OCI-LY1 (cell line): ENCODE results near the gene BHLHA15.

Source experiments
- H2AFZ ChIP-seq: fragments of 200-600 bp; sonication (generic), shearing (Covaris generic); 2 replicates; pipeline ENCODE4 v1.6.0; 2014; ENCODE audit warnings: antibody characterized with exemption, mild to moderate bottlenecking, low read length
- H3F3A ChIP-seq: fragments of 200-600 bp; sonication (generic), shearing (Covaris generic); 2 replicates; pipeline ENCODE4 v1.6.0; 2014; ENCODE audit warnings: mild to moderate bottlenecking, antibody characterized with exemption, low read length, moderate library complexity; ENCODE audit not compliant: insufficient read depth
- H3K27ac ChIP-seq: fragments of 200-600 bp; sonication (generic); 2 replicates; pipeline ENCODE4 v1.5.1; 2014; ENCODE audit warnings: low read length, mixed run types, mild to moderate bottlenecking, low read depth; ENCODE audit not compliant: poor library complexity, severe bottlenecking
- H3K27me3 ChIP-seq: fragments of 200-600 bp; sonication (generic); 2 replicates; pipeline ENCODE4 v1.6.0; 2014; ENCODE audit warnings: antibody characterized with exemption, mild to moderate bottlenecking, low read length, moderate library complexity; ENCODE audit not compliant: insufficient read depth
- H3K36me3 ChIP-seq: fragments of 200-600 bp; sonication (generic); 2 replicates; pipeline ENCODE4 v1.6.1; 2014; ENCODE audit warnings: mild to moderate bottlenecking, antibody characterized with exemption, low read length, moderate library complexity, mixed read lengths; ENCODE audit not compliant: insufficient read depth
- H3K4me1 ChIP-seq: fragments of 200-600 bp; sonication (generic); 2 replicates; pipeline ENCODE4 v1.5.1; 2014; ENCODE audit warnings: mild to moderate bottlenecking, low read length, moderate library complexity; ENCODE audit not compliant: insufficient read depth, severe bottlenecking
- H3K4me2 ChIP-seq: fragments of 200-600 bp; sonication (generic), shearing (Covaris generic); 2 replicates; pipeline ENCODE4 v1.6.1; 2014; ENCODE audit warnings: low read length
- H3K4me3 ChIP-seq: fragments of 200-600 bp; sonication (generic); 2 replicates; pipeline ENCODE4 v1.5.1; 2014; ENCODE audit warnings: low read length, low read depth, mild to moderate bottlenecking, mixed read lengths; ENCODE audit not compliant: poor library complexity, severe bottlenecking
- H3K79me2 ChIP-seq: fragments of 200-600 bp; shearing (Covaris generic); 2 replicates; pipeline ENCODE4 v1.6.1; 2016; ENCODE audit warnings: mixed run types, low read length, mixed read lengths; ENCODE audit not compliant: insufficient read depth
- H3K9ac ChIP-seq: fragments of 200-600 bp; sonication (generic), shearing (Covaris generic); 2 replicates; pipeline ENCODE4 v1.6.1; 2014; ENCODE audit warnings: mild to moderate bottlenecking, low read length, mixed read lengths
- H3K9me2 ChIP-seq: fragments of 200-600 bp; sonication (generic), shearing (Covaris generic); 2 replicates; pipeline ENCODE4 v1.6.1; 2014; ENCODE audit warnings: low read depth, mild to moderate bottlenecking, low read length, mixed read lengths
- H3K9me3 ChIP-seq: fragments of 200-600 bp; shearing (Covaris generic); 2 replicates; pipeline ENCODE4 v1.6.1; 2014; ENCODE audit warnings: low read length, mixed read lengths
- H4K20me1 ChIP-seq: fragments of 200-600 bp; sonication (generic), shearing (Covaris generic); 2 replicates; pipeline ENCODE4 v1.6.0; 2016; ENCODE audit warnings: mild to moderate bottlenecking, low read length; ENCODE audit not compliant: insufficient read depth
- EZH2 ChIP-seq: fragments of 200-600 bp; sonication (generic), shearing (Covaris generic); IDR thresholded peaks from 2 replicates; pipeline ENCODE4 v1.8.0; 2017; ENCODE audit warnings: borderline replicate concordance, mixed run types, mild to moderate bottlenecking, antibody characterized with exemption, low read length, moderate library complexity, mixed read lengths
- TF ChIP-seq, protein P1 (sequence below): fragments of 200-600 bp; sonication (generic), shearing (Covaris generic); IDR thresholded peaks from 2 replicates; pipeline ENCODE4 v1.5.1; 2017; ENCODE audit warnings: mild to moderate bottlenecking, antibody characterized with exemption, low read length, moderate library complexity, mixed read lengths

The BHLHA15 gene

DNA sequence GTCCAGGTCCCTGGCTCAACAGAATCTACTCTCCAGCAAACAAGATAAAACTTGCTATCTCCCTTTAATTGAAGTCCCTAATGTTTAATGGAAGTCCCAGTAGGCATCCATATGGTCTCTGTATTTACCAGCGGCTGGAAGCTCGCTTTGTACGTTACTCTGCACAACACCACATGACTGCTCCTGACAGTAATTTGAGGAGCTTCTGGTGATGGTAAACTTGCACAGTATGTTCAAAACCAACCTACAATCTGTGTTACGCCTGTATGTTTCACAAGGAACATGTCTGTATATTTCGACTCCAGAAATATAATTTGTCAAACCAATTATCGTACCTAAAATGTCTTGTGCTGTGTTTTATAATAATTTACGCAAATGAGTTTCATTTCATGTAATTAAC, 45.2 kb downstream of the BHLHA15 start:
- no peak for TF ChIP-seq EZH2
- TF ChIP-seq, protein P1, sequence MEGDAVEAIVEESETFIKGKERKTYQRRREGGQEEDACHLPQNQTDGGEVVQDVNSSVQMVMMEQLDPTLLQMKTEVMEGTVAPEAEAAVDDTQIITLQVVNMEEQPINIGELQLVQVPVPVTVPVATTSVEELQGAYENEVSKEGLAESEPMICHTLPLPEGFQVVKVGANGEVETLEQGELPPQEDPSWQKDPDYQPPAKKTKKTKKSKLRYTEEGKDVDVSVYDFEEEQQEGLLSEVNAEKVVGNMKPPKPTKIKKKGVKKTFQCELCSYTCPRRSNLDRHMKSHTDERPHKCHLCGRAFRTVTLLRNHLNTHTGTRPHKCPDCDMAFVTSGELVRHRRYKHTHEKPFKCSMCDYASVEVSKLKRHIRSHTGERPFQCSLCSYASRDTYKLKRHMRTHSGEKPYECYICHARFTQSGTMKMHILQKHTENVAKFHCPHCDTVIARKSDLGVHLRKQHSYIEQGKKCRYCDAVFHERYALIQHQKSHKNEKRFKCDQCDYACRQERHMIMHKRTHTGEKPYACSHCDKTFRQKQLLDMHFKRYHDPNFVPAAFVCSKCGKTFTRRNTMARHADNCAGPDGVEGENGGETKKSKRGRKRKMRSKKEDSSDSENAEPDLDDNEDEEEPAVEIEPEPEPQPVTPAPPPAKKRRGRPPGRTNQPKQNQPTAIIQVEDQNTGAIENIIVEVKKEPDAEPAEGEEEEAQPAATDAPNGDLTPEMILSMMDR: no peak
- no peaks in the 10 kb centered on the region for H3F3A ChIP-seq
- H3K4me1 ChIP-seq: peaks cover 12% of the 10 kb centered on the region
- H3K9ac ChIP-seq: no peak overlapping the region
- peaks cover 6% of the 10 kb centered on the region for H3K79me2 ChIP-seq
- H2AFZ ChIP-seq: no peak overlapping the region
- peaks cover 7% of the 10 kb centered on the region for H3K9me3 ChIP-seq
- no peaks in the 10 kb centered on the region for H4K20me1 ChIP-seq
- H3K4me3 ChIP-seq: no peak overlapping the region
- H3K27ac ChIP-seq: no peak overlapping the region
- H3K27me3 ChIP-seq: no peaks in the 10 kb centered on the region
- no peaks in the 10 kb centered on the region for H3K9me2 ChIP-seq
- peaks cover 36% of the 10 kb centered on the region for H3K36me3 ChIP-seq
- H3K4me2 ChIP-seq: no peak overlapping the region

GRCh38 chr7:98257701-98258100, 46.5 kb downstream of the BHLHA15 start:
- Histone ChIP-seq H3K27ac (no peak overlapping the region), H3K4me3 (no peak overlapping the region), H3F3A (no peaks in the 10 kb centered on the region), H3K9me3 (peaks cover 10% of the 10 kb centered on the region), H3K9ac (no peak overlapping the region), H3K4me1 (peaks cover 8% of the 10 kb centered on the region), H3K36me3 (peaks cover 41% of the 10 kb centered on the region), H4K20me1 (no peaks in the 10 kb centered on the region), H3K4me2 (no peak overlapping the region), H3K27me3 (no peaks in the 10 kb centered on the region), H2AFZ (no peak overlapping the region), H3K79me2 (peaks cover 2% of the 10 kb centered on the region), H3K9me2 (no peaks in the 10 kb centered on the region)
- no peak for TF ChIP-seq EZH2
- TF ChIP-seq, protein P1: no peak
